ENCODE data around the gene TRPV6.

DNA sequence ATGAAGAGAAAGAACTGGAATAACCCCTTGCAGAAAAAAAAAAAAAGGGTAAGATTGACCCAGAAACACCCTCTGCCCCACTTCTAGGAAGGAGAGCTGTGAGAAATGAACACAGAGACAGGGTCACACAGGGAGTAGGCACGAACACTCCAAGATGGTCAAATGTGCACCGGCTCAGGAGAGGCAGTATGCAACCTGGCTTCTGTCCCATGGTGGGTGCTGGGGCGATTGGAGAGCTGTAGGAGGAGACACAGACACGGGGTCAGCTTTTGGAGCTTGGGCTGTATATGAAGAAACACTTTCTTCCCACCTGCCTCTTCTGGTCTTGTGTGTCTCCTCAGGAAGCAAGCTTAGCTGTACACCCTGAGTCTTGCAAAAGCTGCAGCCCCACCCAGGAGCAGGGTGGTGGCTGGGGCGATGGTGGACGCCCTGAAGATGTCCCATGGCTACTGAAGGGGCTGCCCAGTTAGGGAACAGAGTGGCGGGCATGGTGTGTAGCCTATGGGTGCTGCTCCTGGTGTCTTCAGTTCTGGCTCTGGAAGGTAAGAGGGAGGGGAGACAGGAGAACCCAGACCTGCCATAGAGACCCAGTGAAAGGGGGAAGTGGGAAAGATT lies 22.7 kb downstream of the TRPV6 start:
- no peak for TF ChIP-seq POLR2AphosphoS5 (IDR thresholded peaks at IDR 0.05; ENCODE audit: low read depth, low read length)
- TF ChIP-seq SIN3A (IDR thresholded peaks at IDR 0.05; ENCODE audit: borderline replicate concordance, insufficient read depth, low read length), result no peak
- TF ChIP-seq, protein P1, sequence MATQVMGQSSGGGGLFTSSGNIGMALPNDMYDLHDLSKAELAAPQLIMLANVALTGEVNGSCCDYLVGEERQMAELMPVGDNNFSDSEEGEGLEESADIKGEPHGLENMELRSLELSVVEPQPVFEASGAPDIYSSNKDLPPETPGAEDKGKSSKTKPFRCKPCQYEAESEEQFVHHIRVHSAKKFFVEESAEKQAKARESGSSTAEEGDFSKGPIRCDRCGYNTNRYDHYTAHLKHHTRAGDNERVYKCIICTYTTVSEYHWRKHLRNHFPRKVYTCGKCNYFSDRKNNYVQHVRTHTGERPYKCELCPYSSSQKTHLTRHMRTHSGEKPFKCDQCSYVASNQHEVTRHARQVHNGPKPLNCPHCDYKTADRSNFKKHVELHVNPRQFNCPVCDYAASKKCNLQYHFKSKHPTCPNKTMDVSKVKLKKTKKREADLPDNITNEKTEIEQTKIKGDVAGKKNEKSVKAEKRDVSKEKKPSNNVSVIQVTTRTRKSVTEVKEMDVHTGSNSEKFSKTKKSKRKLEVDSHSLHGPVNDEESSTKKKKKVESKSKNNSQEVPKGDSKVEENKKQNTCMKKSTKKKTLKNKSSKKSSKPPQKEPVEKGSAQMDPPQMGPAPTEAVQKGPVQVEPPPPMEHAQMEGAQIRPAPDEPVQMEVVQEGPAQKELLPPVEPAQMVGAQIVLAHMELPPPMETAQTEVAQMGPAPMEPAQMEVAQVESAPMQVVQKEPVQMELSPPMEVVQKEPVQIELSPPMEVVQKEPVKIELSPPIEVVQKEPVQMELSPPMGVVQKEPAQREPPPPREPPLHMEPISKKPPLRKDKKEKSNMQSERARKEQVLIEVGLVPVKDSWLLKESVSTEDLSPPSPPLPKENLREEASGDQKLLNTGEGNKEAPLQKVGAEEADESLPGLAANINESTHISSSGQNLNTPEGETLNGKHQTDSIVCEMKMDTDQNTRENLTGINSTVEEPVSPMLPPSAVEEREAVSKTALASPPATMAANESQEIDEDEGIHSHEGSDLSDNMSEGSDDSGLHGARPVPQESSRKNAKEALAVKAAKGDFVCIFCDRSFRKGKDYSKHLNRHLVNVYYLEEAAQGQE (IDR thresholded peaks at IDR 0.05; ENCODE audit: insufficient read depth in 1 of 2, low read depth in 2 of 2, low read length in 2 of 2), result no peak
- no peak for TF ChIP-seq TAF1 (IDR thresholded peaks at IDR 0.05; ENCODE audit: borderline replicate concordance, insufficient read depth, low read length)
- no peak for TF ChIP-seq FOXP2 (optimal IDR thresholded peaks at IDR 0.05; ENCODE audit: borderline replicate concordance, extremely low read depth, extremely low read length, insufficient read depth)

All from PFSK-1 (cell line).